NCI-H82 (cell line): ENCODE data around the gene EIF4B.
"Not testable (repeated sequence)": the region's sequence is repeated elsewhere in the genome, so short reads cannot be mapped to it uniquely, and the experiment has no call there.

Experiments
- DNase-seq: peaks from one replicate; lab custom pipeline; 2025; lab: John Stamatoyannopoulos, UW

EIF4B gene

GRCh38 chr12:52992699-52993557, 13.3 kb upstream of the EIF4B start:
- DNase-seq, result no peak

DNA sequence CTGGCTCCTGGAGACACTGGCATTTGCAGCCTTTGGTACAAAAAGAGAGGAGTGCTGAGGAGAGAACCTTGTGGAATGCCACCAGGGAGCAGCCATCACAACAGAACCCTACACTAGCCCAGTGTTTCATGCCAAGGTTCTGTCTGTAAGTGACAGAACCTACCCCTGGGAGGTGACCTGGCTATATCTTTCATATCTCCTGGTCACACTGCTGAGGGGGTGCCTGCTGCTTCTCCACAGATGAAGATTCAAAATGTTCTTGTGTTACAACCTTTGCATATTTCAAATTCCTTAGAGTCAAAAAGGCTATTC, 12.7 kb upstream of the EIF4B start:
- DNase-seq, result no peak

DNA sequence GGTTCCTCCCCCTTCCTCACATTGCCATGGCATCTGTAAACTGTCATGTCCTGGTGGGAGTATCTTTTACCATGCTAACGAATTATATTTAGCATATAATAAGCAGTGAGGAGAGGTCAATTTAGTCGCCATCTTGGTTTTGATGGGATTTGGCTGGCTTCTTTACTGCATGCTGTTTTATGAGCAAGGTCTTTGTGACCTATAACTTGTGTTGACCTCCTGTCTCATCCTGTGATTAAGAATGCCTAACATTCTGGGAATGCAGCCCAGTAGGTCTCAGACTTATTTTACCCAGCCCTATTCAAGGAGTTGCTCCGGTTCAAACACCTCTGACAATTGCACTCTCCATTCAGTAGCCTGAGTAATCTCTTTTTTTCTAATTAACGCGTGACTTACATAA, 2.1 kb upstream of the EIF4B start:
- DNase-seq, result no peak

DNA sequence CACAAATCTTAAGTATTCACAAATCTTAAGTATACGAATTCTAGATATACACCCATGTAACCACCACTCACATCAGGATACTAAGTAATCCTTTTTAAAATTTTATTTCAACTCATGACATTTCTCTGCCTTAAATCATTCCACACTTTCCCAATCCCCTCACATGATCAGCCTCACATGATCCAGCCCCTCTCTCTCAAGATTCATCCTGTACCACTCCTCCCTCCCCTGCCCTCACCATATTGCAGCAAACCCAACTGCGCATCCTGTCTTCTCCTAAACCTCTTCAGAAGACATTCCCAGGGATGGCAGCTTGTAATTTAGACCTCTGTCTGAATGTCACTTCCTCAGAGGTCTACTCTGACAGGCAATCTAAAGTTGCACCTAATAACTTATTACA, 1.7 kb upstream of the EIF4B start:
- DNase-seq, result peak; percentile 47

DNA sequence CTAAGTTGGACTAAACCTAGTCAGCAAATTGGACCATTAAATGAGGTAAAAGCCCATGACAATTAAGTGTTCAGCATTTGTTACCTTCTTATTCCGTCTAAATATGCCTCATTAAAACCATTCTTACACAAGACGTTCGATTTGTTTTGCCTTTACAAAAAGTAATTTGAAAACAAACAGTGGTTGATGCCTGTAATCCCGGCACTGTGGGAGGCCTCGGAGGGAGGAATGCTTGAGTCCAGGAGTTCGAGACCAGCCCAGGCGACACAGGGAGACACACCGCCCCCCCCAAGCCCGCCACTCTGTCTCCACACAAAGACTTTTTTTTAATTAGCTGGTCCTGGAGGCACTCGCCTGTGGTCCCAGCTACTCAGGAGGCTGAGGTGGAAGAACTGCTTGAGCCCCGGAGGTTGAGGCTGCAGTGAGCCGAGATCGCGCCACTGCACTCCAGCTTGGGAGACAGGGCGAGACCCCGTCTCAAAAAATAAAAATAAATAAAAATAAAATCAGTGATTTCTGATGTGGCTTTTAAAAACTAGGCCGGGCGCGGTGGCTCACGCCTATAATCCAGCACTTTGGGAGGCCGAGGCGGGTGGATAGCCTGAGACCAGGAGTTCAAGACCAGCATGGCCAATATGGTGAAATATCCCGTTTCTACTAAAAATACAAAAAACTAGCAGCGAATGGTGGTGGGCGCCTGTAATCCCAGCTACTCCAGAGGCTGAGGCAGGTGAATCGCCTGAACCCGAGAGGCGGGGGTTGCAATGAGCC, 856 bp upstream of the EIF4B start:
- peak; percentile 58 for DNase-seq

DNA sequence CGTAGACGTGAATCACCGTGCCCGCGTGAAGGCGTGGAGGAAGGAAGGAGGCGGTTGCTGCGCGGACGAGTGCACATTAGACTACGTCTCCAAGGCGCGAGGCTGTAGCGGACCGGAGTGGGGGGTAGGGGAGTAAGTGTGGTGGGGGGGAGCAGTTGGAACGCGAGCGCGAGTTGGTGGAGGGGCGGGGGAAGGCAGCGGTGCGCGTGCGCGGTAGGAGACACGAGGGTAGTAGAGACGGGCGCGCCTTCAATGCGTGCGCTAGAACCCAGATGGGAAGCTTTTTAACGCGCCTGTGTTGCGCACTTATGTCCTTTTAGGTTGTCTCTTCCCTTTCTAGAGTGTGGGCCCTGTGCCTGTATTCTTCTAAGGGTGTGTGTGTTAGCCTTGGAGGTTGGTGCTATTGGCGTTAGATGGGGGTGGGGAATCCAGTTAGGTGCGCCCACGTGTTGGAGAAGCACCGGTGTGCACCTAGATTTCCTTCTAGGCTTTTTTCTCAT, 604 bp downstream of the EIF4B start:
- peak; percentile 94 for DNase-seq

- no peak for DNase-seq
Measured at GRCh38 chr12:53007343-53007742, 1.1 kb downstream of the EIF4B start.

DNA sequence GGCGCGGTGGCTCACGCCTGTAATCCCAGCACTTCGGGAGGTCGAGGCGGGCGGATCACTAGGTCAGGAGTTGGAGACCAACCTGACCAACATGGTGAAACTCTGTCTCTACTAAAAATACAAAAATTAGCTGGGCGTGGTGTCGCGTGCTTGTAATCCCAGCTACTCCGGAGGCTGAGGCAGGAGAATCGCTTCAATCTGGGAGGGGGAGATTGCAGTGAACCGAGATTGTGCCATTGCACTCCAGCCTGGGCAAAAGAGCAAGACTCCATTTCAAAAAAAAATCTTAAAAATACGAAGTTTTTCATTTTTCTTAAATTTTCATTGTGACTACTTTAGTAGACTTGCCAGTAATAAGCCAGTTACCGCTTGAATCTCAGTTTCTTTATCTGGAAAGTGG, 2.5 kb downstream of the EIF4B start:
- not testable (repeated sequence) for DNase-seq

DNA sequence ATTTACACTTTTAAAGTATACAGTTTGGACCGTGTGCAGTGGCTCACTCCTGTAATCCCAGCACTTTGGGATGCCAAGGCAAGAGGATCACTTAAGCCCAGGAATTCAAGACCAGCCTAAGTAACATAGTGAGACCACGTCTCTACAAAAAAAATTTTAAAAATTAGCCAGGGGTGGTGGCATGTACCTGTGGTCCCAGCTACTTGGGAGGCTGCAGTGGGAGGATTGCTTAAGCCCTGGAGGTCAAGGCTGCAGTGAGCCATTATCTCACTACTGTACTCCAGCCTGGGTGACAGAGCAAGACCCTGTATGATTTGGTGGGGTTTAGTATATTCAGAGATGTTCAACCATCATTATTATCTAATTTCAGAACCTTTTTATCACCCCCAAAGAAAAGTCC, 4.7 kb downstream of the EIF4B start:
- no peak for DNase-seq

- no peak for DNase-seq
Measured at GRCh38 chr12:53011889-53012288, 5.6 kb downstream of the EIF4B start.

GRCh38 chr12:53012928-53013327, 6.7 kb downstream of the EIF4B start:
- DNase-seq, result no peak

DNA sequence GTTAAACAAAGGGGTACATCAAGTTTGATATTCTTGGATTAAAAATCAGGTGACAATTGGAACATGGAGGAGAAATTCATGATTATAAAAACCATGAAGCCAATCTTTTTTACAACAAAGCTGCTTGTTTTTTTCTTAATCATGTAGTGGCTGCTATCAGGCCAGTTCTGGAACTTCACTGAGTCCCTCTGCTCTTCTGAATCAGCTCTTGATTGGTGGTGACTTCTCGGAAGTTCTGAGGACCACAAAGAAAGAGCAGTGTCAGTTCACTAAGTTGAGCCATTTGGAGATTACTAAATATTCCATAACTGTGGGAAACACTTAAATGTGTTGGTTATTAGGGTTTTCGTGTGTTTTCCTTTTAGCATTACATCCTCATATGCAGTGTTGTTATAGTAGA, 8.5 kb downstream of the EIF4B start:
- no peak for DNase-seq

DNA sequence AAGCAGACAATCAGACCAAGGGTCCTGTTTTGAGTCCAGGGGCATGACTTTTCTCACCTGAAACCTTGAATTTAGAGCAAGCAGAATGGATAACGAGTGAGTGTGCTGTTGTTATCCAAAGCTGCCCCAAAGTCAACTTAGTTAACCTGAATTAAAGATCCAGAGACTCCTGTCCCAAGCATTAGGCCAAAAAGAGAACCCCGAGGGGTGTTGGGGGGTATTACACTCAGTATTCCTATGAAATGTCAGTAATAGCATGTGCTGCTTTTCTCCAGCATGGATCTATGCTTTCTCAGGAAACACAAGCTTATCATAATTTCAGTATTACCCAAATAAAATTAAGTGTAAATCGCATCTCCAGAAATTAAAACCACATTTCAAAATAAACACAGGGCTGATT, 19.0 kb downstream of the EIF4B start:
- DNase-seq, result no peak

GRCh38 chr12:53027014-53027413, 20.8 kb downstream of the EIF4B start:
- not testable (repeated sequence) for DNase-seq

DNA sequence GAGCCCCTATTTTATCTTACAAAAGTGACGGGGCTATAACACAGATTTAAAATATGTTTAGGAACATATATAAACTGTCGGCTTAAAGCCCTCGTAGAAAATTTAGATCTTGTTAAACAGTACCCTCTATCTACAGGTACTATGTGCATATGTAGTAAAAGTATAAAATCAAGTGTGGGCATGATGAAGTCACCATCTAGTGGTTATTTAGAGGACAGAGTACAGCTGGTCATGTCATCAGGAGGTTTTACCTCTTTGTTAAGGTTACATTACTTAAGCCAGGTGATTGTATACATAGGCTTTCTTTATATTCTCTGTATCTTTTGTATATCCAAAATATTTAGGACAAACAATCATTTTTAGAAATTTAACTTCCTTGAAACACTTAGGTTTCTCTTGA, 25.4 kb downstream of the EIF4B start:
- no peak for DNase-seq

DNA sequence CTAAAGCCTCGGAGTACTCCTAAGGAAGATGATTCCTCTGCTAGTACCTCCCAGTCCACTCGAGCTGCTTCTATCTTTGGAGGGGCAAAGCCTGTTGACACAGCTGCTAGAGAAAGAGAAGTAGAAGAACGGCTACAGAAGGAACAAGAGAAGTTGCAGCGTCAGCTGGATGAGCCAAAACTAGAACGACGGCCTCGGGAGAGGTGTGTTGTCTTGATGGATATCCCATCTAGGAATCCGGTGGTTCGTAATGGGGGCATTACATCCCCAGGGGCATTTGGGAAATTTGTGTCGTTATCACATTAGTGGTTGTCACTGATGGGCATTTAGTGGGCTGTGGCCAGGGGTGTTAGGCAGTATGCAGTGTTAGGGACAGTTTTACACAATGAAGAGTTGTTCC, 27.6 kb downstream of the EIF4B start:
- not testable (repeated sequence) for DNase-seq

DNA sequence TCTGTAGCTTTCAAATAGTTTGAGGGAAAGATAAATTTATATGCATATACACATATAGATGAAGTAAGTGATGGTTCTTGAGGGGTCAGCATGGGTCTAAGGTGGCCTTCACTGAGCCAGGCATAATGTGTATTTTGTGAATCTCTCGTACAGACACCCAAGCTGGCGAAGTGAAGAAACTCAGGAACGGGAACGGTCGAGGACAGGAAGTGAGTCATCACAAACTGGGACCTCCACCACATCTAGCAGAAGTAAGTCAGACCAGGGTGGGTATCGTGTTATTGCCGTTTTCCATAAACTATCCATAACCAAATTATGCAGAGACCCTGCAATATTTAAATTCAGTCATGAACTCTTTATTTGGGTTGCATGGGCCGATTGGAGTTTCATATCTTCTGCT, 28.2 kb downstream of the EIF4B start:
- no peak for DNase-seq

DNA sequence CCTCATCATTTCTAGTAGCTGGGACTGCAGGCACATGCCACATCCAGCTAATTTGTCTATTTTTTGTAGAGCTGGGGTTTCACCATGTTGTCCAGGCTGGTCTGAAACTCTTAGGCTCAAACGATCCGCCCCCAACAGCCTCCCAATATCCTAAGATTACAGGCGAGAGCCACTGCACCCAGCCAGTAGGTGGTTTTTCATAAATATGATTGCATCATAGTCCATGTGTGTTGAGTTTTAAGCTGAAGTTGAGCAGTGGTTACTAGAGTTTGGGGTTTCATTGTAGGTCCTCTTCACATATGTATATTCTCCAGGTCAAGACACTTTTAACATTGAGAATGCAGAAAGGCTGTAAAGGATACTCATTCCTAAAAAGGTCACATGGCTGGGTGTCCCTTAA, 30.5 kb downstream of the EIF4B start:
- DNase-seq, result no peak

GRCh38 chr12:53039851-53040250, 33.6 kb downstream of the EIF4B start:
- DNase-seq, result no peak

DNA sequence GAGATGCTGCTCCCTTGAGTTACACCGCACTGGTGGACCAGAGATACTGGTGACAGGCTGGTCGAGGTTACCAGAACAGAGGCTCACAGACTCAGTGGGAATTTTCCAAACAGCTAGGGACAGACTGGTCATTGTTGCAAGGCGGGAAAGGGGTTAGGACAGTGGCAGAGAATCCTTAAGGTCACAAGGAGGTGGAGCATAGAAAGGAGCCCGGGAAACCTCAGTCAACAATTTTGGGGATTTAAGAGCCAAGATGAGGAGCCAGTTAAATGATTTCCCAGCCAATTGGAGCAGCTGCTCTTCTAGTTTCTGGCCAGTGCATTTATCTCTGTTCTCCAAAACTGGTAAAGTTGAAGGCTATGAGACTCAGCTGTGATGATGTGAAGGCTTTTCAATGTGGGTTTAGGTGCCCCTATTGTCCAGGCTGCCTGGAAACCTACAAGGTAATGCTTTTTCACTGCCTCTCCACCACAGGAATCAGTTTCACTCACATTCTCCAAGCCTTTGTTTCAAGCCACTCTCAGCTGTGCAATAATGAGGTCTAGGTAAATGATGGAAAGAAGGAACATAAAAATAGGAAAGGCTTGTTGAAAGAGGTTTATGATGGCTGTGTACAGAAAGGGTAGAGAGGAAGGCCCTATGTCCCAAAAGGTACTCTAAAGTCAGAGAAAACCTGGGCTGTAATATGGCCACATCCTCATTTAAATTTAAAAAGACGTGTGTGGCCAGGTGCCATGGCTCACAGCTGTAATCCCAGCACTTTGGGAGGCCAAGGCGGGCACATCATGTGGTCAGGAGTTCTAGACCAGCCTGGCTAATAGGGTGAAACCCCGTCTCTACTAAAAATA, 36.6 kb downstream of the EIF4B start:
- peak; percentile 52 for DNase-seq

DNA sequence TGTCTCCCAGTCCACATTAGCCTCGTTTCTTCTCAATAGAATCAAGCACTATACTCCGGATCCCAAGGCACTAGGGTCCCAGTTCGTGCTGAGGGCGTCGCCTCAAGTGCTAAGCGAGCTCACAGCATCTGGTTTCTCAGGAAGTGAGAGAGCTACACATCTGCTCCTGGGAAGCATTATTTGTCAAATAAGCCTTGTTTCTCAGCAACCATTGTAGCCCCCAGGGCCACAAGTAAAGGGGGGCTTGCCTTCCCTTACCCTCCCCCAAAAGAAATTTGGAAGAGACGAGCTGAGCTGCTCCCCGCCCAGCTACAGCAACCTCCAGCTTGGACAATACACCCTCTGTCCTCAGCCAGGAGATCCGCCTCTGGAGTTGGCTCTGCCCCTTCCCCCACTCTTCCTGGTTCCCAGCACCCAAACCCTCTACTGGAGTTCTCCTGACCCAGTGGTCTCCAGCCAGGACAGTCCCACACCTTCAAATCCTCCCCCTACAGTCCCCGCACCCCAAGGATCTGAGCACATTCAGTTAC, 37.9 kb downstream of the EIF4B start:
- DNase-seq, result peak; percentile 54
